Measurements from ENCODE around the gene FAM107B.

The FAM107B gene

GRCh38 chr10:14774797-14775196, at the start of gene FAM107B:
Gene FAM107B (minus strand): TSS chr10:14774897. CDS start chr10:14774663, 234 bp downstream.
- no peak for DNase-seq
- Mint-ChIP-seq H3K27ac (no peak within 1 kb of the TSS), H3K4me3 (no peak within 1 kb of the TSS), H3K9me3 (no peaks in the 10 kb centered on the region), H3K27me3 (ENCODE audit: low read depth, poor library complexity) (peaks cover 7% of the 10 kb centered on the region), H3K36me3 (ENCODE audit: low read depth) (no peaks in the 10 kb centered on the region), H3K4me1 (peaks cover 13% of the 10 kb centered on the region)
- TF ChIP-seq, protein P1, sequence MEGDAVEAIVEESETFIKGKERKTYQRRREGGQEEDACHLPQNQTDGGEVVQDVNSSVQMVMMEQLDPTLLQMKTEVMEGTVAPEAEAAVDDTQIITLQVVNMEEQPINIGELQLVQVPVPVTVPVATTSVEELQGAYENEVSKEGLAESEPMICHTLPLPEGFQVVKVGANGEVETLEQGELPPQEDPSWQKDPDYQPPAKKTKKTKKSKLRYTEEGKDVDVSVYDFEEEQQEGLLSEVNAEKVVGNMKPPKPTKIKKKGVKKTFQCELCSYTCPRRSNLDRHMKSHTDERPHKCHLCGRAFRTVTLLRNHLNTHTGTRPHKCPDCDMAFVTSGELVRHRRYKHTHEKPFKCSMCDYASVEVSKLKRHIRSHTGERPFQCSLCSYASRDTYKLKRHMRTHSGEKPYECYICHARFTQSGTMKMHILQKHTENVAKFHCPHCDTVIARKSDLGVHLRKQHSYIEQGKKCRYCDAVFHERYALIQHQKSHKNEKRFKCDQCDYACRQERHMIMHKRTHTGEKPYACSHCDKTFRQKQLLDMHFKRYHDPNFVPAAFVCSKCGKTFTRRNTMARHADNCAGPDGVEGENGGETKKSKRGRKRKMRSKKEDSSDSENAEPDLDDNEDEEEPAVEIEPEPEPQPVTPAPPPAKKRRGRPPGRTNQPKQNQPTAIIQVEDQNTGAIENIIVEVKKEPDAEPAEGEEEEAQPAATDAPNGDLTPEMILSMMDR (IDR thresholded peaks at IDR 0.05), result no peak

GRCh38 chr10:14823966-14824365, 49.3 kb upstream of the FAM107B start:
- Mint-ChIP-seq H3K27ac (no peak overlapping the region), H3K9me3 (no peaks in the 10 kb centered on the region), H3K4me1 (peaks cover 11% of the 10 kb centered on the region), H3K4me3 (no peak overlapping the region), H3K36me3 (ENCODE audit: low read depth) (no peaks in the 10 kb centered on the region), H3K27me3 (ENCODE audit: low read depth, poor library complexity) (peaks cover 11% of the 10 kb centered on the region)
- TF ChIP-seq, protein P1 (IDR thresholded peaks at IDR 0.05), result no peak
- DNase-seq, result no peak

GRCh38 chr10:14822879-14823755, 48.4 kb upstream of the FAM107B start:
- Mint-ChIP-seq H3K4me1 (peaks cover 11% of the 10 kb centered on the region), H3K27ac (no peak overlapping the region), H3K4me3 (no peak overlapping the region), H3K36me3 (ENCODE audit: low read depth) (no peaks in the 10 kb centered on the region), H3K27me3 (ENCODE audit: low read depth, poor library complexity) (peaks cover 11% of the 10 kb centered on the region), H3K9me3 (no peaks in the 10 kb centered on the region)
- DNase-seq, result peak; percentile 22
- TF ChIP-seq, protein P1 (IDR thresholded peaks at IDR 0.05), result peak; percentile 65

GRCh38 chr10:14821635-14822375, 47.1 kb upstream of the FAM107B start:
- peaks cover 11% of the 10 kb centered on the region for H3K4me1 Mint-ChIP-seq
- no peaks in the 10 kb centered on the region for H3K9me3 Mint-ChIP-seq
- TF ChIP-seq, protein P1 (IDR thresholded peaks at IDR 0.05), result no peak
- H3K27me3 Mint-ChIP-seq (ENCODE audit: low read depth, poor library complexity), result peaks cover 11% of the 10 kb centered on the region
- no peak for DNase-seq
- H3K4me3 Mint-ChIP-seq, result no peak overlapping the region
- no peaks in the 10 kb centered on the region for H3K36me3 Mint-ChIP-seq (ENCODE audit: low read depth)
- H3K27ac Mint-ChIP-seq, result no peak overlapping the region

- Mint-ChIP-seq H3K27me3 (ENCODE audit: low read depth, poor library complexity) (peaks cover 4% of the 10 kb centered on the region), H3K9me3 (no peaks in the 10 kb centered on the region), H3K36me3 (ENCODE audit: low read depth) (no peaks in the 10 kb centered on the region), H3K4me1 (peaks cover 11% of the 10 kb centered on the region), H3K27ac (peak overlapping the region; percentile 71), H3K4me3 (no peak overlapping the region)
- DNase-seq, result no peak
- TF ChIP-seq, protein P1 (IDR thresholded peaks at IDR 0.05), result no peak
Measured at GRCh38 chr10:14820775-14821154, 46.1 kb upstream of the FAM107B start.
